GM19193 (cell line): Measurements from ENCODE around the gene BAG1.

Experiments used
- POLR2A ChIP-seq: IDR thresholded peaks from 4 replicates; pipeline ENCODE4 v1.6.1; 2011; ENCODE audit not compliant: insufficient read depth, insufficient read length; ENCODE audit errors: extremely low read depth

Gene BAG1

DNA sequence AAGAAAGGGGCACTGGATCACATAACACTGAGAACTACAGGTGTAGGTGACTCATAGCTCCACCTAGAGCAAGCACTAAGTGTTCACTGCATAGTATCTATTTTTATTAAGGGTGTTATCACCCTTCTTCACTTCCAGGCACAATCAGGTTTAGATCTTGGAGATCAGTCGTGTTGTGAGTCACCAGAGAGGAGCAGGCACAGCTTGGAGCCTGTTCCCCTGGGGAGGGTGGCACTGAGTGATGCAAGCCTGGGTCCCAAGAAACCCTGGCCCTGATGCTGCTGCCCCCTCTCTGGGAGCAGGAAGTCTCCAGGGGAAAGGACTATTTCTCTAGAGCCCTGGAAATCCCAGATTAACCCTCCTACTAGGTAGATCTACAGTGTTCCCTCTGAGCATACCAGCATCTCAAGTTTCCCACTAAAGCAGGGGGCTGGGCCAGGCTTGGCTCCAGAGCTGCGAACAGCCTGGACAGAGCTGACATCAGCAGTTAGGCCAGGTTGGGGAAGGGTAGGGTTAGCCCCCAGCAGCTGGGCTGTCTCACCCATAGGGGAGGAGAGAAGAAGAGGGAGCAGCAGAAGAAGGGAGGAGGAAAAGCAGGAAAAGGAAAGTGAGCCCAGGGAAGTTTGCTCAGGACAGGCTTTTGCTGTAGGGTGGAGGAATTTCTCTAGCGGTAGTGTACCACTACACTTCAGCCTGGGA is 52.7 kb downstream of the BAG1 start:
- TF ChIP-seq POLR2A: no peak

DNA sequence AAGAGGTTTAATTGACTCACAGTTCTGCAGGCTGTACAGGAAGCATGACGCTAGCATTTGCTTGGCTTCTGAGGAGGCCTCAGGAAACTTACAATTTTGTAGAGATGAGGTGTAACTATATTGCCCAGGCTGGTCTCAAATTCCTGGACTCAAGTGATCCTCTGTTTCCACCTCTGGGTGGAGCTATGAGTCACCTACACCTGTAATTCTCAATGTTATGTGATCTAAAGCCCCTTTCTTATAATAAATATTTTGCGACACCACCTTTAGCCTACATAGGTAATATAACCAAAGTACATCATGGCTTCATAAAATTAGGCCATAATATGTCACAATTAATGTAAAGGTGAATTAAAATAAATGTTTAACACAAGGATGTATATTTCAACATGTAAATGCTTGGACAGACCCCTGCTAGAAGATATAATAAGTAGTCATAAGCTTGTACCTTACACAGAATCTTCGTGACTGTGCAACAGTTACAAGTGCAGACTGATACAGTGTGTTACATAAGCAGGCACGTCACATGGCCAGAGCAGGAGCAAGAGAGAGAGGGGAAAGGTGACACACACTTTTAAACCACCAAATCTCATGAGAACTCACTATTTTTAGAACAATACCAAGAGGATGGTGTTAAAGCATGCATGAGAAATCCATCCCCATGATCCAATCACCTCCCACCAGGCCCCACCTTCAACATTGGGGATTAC is 54.3 kb downstream of the BAG1 start:
- TF ChIP-seq POLR2A: no peak

DNA sequence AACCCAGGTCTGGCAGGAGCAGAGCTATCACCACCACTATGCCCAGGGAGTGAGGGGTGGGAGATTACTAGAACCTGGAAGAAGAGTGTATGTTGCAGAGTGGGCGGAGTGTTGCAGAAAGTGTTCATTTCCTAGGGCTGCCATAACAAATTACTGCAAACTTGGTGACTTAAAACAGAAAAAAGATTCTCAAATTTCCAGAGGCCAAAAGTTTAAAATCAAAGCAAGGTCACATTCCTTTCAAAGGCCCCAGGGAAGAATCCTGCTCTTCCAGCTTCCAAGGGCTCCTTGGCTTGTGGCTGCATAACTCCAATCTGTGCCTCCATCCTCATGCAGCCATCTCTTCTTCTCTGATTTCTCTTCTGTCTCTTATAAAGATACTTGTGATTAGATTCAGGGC is 55.1 kb downstream of the BAG1 start:
- TF ChIP-seq POLR2A: no peak

DNA sequence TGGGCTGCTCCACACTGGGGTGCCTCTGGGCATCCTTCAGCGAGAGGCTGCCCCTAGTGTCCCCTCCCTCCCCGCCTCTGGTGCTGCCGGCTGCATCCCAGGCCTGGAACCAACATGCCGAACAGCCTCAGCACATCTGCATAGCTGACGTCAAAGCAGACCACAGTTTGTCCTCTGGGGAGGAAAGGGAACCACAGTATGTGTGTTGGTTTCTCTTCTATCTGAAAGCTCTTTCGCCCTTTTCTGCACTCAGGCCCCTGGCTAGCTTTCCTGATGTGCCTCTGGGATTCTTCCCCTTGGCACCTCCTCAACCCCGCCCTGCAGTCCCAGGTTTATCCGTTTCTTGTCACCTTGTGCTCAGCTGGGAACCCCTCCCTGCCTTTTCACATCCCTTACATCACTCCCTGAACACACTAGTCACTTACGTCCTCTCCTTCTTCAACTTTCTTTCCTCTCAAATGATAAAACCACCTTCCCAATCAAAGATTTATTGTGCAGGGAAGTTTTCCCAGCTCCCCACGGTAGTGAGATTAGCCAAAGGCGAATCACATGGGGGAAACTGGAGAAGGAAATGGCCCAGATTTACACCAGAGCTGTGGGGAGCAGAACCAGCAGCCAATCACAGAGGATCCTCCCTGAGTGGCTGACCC is 61.8 kb downstream of the BAG1 start:
- no peak for TF ChIP-seq POLR2A
